Measurements from ENCODE around the gene TUBA4A. TPM values are rescaled to one million over a fixed set of nuclear protein-coding genes. Genes with fewer than 3 reads are reported as not detected.
A peak's percentile ranks its signal among the peaks of the same experiment; 100 is the strongest.

The TUBA4A gene
- total RNA-seq, 1 experiment from 2014 or later = 14.9 TPM

DNA sequence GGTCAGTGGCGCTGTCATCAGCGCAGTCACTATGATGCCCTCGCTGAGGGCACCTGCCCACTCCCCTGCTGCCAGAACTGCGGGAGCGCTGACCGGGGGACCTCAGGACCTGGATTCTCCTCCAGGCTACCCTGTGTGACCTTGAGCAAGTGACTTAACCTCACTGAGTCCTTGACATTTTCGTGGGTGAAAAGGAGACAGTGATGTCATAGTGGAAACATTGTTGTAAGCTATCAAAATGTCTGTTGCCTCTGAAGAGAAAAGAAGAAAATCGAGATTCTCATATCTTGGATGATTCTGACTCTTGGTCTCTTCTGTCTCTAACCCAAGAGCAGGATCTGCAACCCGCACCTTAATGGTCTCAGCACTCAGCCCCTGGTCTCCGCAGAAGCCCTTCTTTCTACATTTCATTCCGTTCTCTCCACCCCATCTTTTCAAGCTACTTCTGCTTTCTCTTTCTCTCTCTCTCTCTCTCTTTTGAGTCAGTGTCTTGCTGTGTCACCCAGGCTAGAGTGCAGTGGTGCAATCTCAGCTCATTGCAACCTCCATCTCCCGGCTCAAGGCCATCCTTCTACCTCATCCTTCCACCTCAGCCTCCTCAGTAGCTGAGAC is 978 bp upstream of the TUBA4A start:
- Mint-ChIP-seq H3K9me3 (ENCODE audit: unreplicated experiment) (no peaks in the 10 kb centered on the region), H3K27ac (ENCODE audit: unreplicated experiment) (no peak overlapping the region), H3K4me1 (ENCODE audit: low read depth, unreplicated experiment) (peaks cover 20% of the 10 kb centered on the region), H3K4me3 (ENCODE audit: unreplicated experiment) (peak overlapping the region; percentile 62), H3K27me3 (ENCODE audit: insufficient read depth, unreplicated experiment) (peaks cover 7% of the 10 kb centered on the region), H3K36me3 (ENCODE audit: insufficient read depth, unreplicated experiment) (peaks cover under 1% of the 10 kb centered on the region)
- no peaks in the 10 kb centered on the region for H3K27me3 ChIP-seq (replicated peaks; ENCODE audit: control insufficient read depth, insufficient read depth, low read length)
- H3K4me3 ChIP-seq (ENCODE audit: low read depth, low read length) = peak overlapping the region; percentile 48
- ChIA-PET POLR2A (interaction anchor here (1.1 to 1.7 kb wide), 4 partner anchors 10 to 78 kb away, joined by 3 to 4 read pairs (median 4); partner anchors contain the start of genes CNPPD1, DNAJB2, GLB1L and STK16), CTCF (interaction anchor here (1.0 to 3.3 kb wide), 4 partner anchors 10 to 40 kb away, joined by 3 to 22 read pairs (median 4); partner anchors contain the start of genes DNAJB2, GLB1L and STK16)
- BruUV-seq (replicated peaks) = no TSS peak
- TF ChIP-seq, protein P1, sequence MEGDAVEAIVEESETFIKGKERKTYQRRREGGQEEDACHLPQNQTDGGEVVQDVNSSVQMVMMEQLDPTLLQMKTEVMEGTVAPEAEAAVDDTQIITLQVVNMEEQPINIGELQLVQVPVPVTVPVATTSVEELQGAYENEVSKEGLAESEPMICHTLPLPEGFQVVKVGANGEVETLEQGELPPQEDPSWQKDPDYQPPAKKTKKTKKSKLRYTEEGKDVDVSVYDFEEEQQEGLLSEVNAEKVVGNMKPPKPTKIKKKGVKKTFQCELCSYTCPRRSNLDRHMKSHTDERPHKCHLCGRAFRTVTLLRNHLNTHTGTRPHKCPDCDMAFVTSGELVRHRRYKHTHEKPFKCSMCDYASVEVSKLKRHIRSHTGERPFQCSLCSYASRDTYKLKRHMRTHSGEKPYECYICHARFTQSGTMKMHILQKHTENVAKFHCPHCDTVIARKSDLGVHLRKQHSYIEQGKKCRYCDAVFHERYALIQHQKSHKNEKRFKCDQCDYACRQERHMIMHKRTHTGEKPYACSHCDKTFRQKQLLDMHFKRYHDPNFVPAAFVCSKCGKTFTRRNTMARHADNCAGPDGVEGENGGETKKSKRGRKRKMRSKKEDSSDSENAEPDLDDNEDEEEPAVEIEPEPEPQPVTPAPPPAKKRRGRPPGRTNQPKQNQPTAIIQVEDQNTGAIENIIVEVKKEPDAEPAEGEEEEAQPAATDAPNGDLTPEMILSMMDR (IDR thresholded peaks at IDR 0.05; ENCODE audit: insufficient read depth in 1 of 2, low read depth in 1 of 2, low read length in 1 of 2, severe bottlenecking in 1 of 2, unreplicated experiment in 1 of 2) = no peak
- no peaks in the 10 kb centered on the region; the same call in 1 of the 2 replicates for H3K36me3 ChIP-seq (ENCODE audit: control insufficient read depth, insufficient read depth, low read length)
- no peak for DNase-seq
- H3K4me1 ChIP-seq = peaks cover 13% of the 10 kb centered on the region
- intact Hi-C loops (cut with micrococcal nuclease; ENCODE audit: unreplicated experiment) = loop anchor here (1.0 kb wide), 1 partner anchor 25 kb away; the partner anchor contains the start of gene DNAJB2
- no peaks in the 10 kb centered on the region for H3K9me3 ChIP-seq

DNA sequence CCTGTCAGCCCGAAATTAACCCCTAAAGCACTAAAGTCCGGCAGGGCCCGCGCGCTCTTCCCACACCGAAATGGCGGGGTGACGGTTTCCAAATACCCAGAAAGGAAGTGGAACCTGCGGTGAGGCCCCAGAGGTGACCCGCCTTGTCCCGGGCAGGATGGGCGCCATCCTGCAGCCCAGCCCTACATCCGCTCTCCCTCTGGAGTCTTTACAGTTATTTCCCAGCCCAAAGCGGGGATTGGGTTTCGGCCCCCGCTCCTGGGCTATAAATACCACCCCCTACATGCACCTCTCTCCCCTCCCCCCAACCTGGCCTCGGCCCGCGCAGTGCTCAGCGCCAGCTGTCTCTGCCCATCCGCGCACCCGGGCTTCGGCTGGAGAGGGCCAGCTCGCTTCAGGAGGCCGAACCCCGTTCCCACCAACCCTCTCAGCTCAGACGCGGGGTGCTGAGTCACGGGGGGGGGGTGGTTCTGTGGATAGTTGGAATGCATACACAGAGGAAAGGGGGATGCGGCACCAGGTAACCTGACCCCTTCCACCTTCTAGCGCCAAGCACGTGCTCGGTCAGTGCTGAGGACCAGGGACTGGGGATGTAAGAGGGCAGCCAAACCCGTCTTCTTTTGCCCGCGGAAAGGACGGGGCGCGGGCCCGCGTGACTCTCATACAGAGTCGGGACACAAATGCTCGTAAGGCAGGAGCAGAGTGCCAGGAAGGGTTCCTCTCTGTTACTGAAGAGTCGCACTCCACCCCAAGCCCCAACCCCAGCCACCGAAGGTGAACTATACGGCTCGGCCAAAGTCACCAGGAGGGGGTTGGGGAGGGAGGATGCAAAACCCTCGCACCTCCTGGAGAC is 592 bp downstream of the TUBA4A start, which contains the start of gene TUBA4B:
Gene TUBA4B (plus strand): TSS at position 344 of the 853 bp plus-strand sequence. CDS start 165 bp downstream, at position 509.
- DNase-seq = no peak
- Histone ChIP-seq H3K9me3 (no peaks in the 10 kb centered on the region), H3K27me3 (replicated peaks; ENCODE audit: control insufficient read depth, insufficient read depth, low read length) (no peaks in the 10 kb centered on the region), H3K36me3 (ENCODE audit: control insufficient read depth, insufficient read depth, low read length) (no peaks in the 10 kb centered on the region; the same call in 1 of the 2 replicates), H3K4me1 (peaks cover 28% of the 10 kb centered on the region), H3K4me3 (ENCODE audit: low read depth, low read length) (peak within 1 kb of the TSS; percentile 48)
- H3K27ac Mint-ChIP-seq (ENCODE audit: unreplicated experiment) = no peak within 1 kb of the TSS
- peaks cover 4% of the 10 kb centered on the region for H3K27me3 Mint-ChIP-seq (ENCODE audit: insufficient read depth, unreplicated experiment)
- intact Hi-C loops (cut with micrococcal nuclease; ENCODE audit: unreplicated experiment) = no loop called here
- BruUV-seq (replicated peaks) = TSS peak; percentile 58
- H3K4me3 Mint-ChIP-seq (ENCODE audit: unreplicated experiment) = peak within 1 kb of the TSS; percentile 62
- ChIA-PET CTCF (interaction anchor here (0.5 to 3.3 kb wide), 5 partner anchors 21 to 135 kb away, joined by 4 to 22 read pairs (median 4); partner anchors contain the start of genes DNPEP and ZFAND2B), POLR2A (interaction anchor here (0.5 to 1.7 kb wide), 5 partner anchors 8 to 514 kb away, joined by 3 to 6 read pairs (median 3); partner anchors contain the start of genes ATG9A, CDK5R2, GLB1L and STK16)
- H3K4me1 Mint-ChIP-seq (ENCODE audit: low read depth, unreplicated experiment) = peaks cover 36% of the 10 kb centered on the region
- H3K36me3 Mint-ChIP-seq (ENCODE audit: insufficient read depth, unreplicated experiment) = peaks cover 8% of the 10 kb centered on the region
- no peaks in the 10 kb centered on the region for H3K9me3 Mint-ChIP-seq (ENCODE audit: unreplicated experiment)
- TF ChIP-seq, protein P1 (IDR thresholded peaks at IDR 0.05; ENCODE audit: insufficient read depth in 1 of 2, low read depth in 1 of 2, low read length in 1 of 2, severe bottlenecking in 1 of 2, unreplicated experiment in 1 of 2) = no peak

DNA sequence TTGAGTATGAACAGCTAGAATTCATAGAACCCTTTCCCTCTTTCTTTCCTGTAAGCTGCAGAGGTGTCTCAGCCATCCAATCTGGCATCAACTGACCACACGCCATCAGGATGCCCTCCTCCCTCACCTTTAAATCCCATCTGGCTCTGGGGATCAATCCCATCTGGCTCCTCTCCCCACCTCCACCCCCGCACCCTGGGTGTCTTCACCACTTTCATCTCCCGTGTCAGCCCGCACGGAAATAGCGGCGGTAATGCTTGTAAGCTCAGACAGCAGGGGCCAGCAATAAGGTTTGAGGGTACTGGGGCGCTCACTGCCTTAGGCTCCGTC is 1.2 kb downstream of the TUBA4A start:
- ChIA-PET CTCF (interaction anchor here (0.5 to 3.3 kb wide), 4 partner anchors 22 to 135 kb away, joined by 4 to 22 read pairs (median 5); partner anchors contain the start of gene DNPEP), POLR2A (interaction anchor here (0.6 kb wide), 2 partner anchors 293 to 513 kb away, joined by 3 to 6 read pairs; partner anchors contain the start of gene CDK5R2)

More for the DNA sequence above, 1.2 kb downstream of the TUBA4A start:
- Histone ChIP-seq H3K4me1 (peaks cover 31% of the 10 kb centered on the region), H3K27me3 (replicated peaks; ENCODE audit: control insufficient read depth, insufficient read depth, low read length) (no peaks in the 10 kb centered on the region), H3K4me3 (ENCODE audit: low read depth, low read length) (no peak overlapping the region; the same call in 1 of the 2 replicates), H3K9me3 (no peaks in the 10 kb centered on the region), H3K36me3 (ENCODE audit: control insufficient read depth, insufficient read depth, low read length) (no peaks in the 10 kb centered on the region; the same call in 1 of the 2 replicates)
- H3K9me3 Mint-ChIP-seq (ENCODE audit: unreplicated experiment) = no peaks in the 10 kb centered on the region
- no peak overlapping the region for H3K27ac Mint-ChIP-seq (ENCODE audit: unreplicated experiment)
- BruUV-seq (replicated peaks) = no TSS peak
- peaks cover 37% of the 10 kb centered on the region for H3K4me1 Mint-ChIP-seq (ENCODE audit: low read depth, unreplicated experiment)
- peaks cover 8% of the 10 kb centered on the region for H3K36me3 Mint-ChIP-seq (ENCODE audit: insufficient read depth, unreplicated experiment)
- DNase-seq = no peak
- intact Hi-C loops (cut with micrococcal nuclease; ENCODE audit: unreplicated experiment) = no loop called here
- H3K27me3 Mint-ChIP-seq (ENCODE audit: insufficient read depth, unreplicated experiment) = peaks cover 4% of the 10 kb centered on the region
- TF ChIP-seq, protein P1 (IDR thresholded peaks at IDR 0.05; ENCODE audit: insufficient read depth in 1 of 2, low read depth in 1 of 2, low read length in 1 of 2, severe bottlenecking in 1 of 2, unreplicated experiment in 1 of 2) = no peak
- no peak overlapping the region for H3K4me3 Mint-ChIP-seq (ENCODE audit: unreplicated experiment)
